ENCODE results near the gene P2RY4. TPM values are rescaled to one million over a fixed set of nuclear protein-coding genes. Genes with fewer than 3 reads are reported as not detected.
"Not testable (repeated sequence)": the region's sequence is repeated elsewhere in the genome, so short reads cannot be mapped to it uniquely, and the experiment has no call there.

P2RY4 gene
- total RNA-seq, 1 donor from 2014 or later, result 1.3 TPM

- H3K9me3 ChIP-seq, result peaks cover 0 to 4% of the 10 kb centered on the region in 2 donors
- H3K4me1 ChIP-seq, result no peaks in the 10 kb centered on the region
- DNase-seq (ENCODE audit: low spot score in 2 of 2), result no peak
- H3K36me3 ChIP-seq, result no peaks in the 10 kb centered on the region
- intact Hi-C loops (cut with DNase I), result no loop called here
- H3K4me3 ChIP-seq, result no peak overlapping the region
- no peaks in the 10 kb centered on the region for H3K27me3 ChIP-seq
- no peak for TF ChIP-seq CTCF (IDR thresholded peaks at IDR 0.05)
- H3K27ac ChIP-seq, result no peak overlapping the region
Observed at GRCh38 chrX:70219938-70220764, 39.9 kb downstream of the P2RY4 start.

DNA sequence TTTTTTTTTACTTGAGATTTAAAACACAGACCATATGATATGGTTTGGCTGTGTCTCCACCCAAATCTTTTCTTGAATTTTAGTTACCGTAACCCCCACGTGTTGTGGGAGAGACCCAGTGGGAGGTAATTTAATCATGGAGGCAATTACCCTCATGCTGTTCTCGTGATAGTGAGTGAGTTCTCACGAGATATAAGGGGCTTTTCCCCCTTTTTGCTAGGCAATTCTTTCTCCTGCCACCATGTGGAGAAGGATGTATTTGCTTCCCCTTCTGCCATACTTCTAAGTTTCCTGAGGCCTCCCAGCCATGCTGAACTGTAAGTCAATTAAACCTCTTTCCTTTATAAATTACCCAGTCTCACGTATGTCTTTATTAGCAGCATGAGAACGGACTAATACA, 50.4 kb downstream of the P2RY4 start:
- H3K27me3 ChIP-seq; H3K36me3 ChIP-seq; H3K27ac ChIP-seq; DNase-seq (ENCODE audit: low spot score in 2 of 2); H3K9me3 ChIP-seq; H3K4me1 ChIP-seq; intact Hi-C loops (cut with DNase I); H3K4me3 ChIP-seq: not testable (repeated sequence)

DNA sequence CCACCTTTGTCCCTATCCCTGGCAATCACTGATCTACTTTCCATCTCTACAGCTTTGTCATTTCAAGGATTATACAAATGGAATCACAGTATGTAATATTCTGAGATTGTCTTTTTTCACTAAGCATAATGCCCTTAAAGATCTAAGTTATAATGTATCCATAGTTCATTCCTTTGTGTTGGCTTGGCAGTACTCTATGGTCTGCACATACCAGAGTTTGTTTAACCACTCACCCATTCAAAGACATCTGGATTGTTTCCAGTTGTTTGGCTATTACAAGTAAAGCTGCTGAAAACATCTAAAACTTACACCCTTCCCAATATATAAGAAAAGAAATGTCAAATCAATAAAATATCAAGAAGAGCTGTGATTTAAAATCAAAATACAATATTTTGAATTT, 51.5 kb downstream of the P2RY4 start:
- H3K27ac ChIP-seq, result no peak overlapping the region
- no peak overlapping the region for H3K4me3 ChIP-seq
- DNase-seq (ENCODE audit: low spot score in 2 of 2), result no peak
- intact Hi-C loops (cut with DNase I), result no loop called here
- TF ChIP-seq CTCF (IDR thresholded peaks at IDR 0.05), result no peak
- H3K36me3 ChIP-seq, result no peaks in the 10 kb centered on the region
- no peaks in the 10 kb centered on the region for H3K9me3 ChIP-seq
- H3K27me3 ChIP-seq, result no peaks in the 10 kb centered on the region
- no peaks in the 10 kb centered on the region for H3K4me1 ChIP-seq

Other genes with a start within 250 kb of the P2RY4 start
- not detected for gene AWAT2, start 210.3 kb downstream of the P2RY4 start, total RNA-seq
- gene OTUD6A, start 197.7 kb downstream of the P2RY4 start, total RNA-seq, result not detected
- gene IGBP1, start 126.8 kb downstream of the P2RY4 start, total RNA-seq, result 20.1 TPM
- gene DGAT2L6, start 82.7 kb downstream of the P2RY4 start, total RNA-seq, result not detected
- not detected for gene AWAT1, start 25.5 kb downstream of the P2RY4 start, total RNA-seq
- gene ARR3, start 8.1 kb upstream of the P2RY4 start, total RNA-seq, result not detected
- not detected for gene RAB41, start 22.0 kb upstream of the P2RY4 start, total RNA-seq
- 17.8 TPM for gene PDZD11, start 29.7 kb upstream of the P2RY4 start, total RNA-seq
- gene KIF4A, start 29.9 kb upstream of the P2RY4 start, total RNA-seq, result not detected
- gene GDPD2, start 163.1 kb upstream of the P2RY4 start, total RNA-seq, result not detected
- gene DLG3, start 184.6 kb upstream of the P2RY4 start, total RNA-seq, result 6.5 TPM